ENCODE measurements around the gene SEC16A. TPM values are rescaled to one million over a fixed set of nuclear protein-coding genes. Genes with fewer than 3 reads are reported as not detected.

Gene SEC16A
- total and polyA plus RNA-seq, 2 donors from 2014 or later: 37.0 to 67.1 TPM

DNA sequence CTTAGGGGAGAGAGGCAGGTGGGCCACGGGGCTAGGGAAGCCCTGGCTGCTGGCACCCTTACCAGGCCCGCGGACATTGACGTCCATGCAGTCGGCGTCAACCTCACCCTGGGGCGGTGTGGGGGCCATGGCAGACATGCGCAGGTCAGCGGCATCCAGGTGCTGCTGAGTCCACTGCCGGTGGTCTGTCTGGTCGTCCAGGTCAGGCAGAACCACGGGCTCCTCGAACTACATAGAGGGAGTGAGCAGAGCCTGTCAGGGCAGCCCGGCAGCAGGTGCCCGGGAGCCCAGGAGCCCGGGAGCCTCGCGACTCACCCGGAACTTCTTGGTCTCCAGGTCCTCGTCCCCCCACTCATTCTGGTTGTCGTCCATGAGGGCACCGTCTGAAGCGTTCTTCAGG lies 18.8 kb upstream of the SEC16A start:
- Histone ChIP-seq H3K4me1 (ENCODE audit: control insufficient read depth in 2 of 3, insufficient read depth in 2 of 3, low read depth in 1 of 3, low read length in 3 of 3) (no peaks in the 10 kb centered on the region), H3K36me3 (ENCODE audit: control insufficient read depth in 2 of 3, insufficient read depth in 3 of 3, low read length in 3 of 3) (peaks cover 0 to 37% (median 16%) of the 10 kb centered on the region in 3 donors), H3K9ac (ENCODE audit: low read length in 3 of 3) (no peak overlapping the region), H3K4me3 (ENCODE audit: low read length in 3 of 3) (no peak overlapping the region), H3K9me3 (ENCODE audit: control insufficient read depth in 2 of 3, insufficient read depth in 1 of 3, low read length in 3 of 3) (no peaks in the 10 kb centered on the region), H3K27me3 (ENCODE audit: control insufficient read depth, insufficient read depth, low read length) (no peaks in the 10 kb centered on the region), H3K27ac (ENCODE audit: low read depth in 2 of 2, low read length in 2 of 2) (no peak overlapping the region)
- no peak for DNase-seq
- TF ChIP-seq CTCF (IDR thresholded peaks at IDR 0.05; ENCODE audit: borderline replicate concordance, extremely low read depth, insufficient read depth): no peak
- FAIRE-seq: no peak
- intact Hi-C loops (cut with DNase I): no loop called here

DNA sequence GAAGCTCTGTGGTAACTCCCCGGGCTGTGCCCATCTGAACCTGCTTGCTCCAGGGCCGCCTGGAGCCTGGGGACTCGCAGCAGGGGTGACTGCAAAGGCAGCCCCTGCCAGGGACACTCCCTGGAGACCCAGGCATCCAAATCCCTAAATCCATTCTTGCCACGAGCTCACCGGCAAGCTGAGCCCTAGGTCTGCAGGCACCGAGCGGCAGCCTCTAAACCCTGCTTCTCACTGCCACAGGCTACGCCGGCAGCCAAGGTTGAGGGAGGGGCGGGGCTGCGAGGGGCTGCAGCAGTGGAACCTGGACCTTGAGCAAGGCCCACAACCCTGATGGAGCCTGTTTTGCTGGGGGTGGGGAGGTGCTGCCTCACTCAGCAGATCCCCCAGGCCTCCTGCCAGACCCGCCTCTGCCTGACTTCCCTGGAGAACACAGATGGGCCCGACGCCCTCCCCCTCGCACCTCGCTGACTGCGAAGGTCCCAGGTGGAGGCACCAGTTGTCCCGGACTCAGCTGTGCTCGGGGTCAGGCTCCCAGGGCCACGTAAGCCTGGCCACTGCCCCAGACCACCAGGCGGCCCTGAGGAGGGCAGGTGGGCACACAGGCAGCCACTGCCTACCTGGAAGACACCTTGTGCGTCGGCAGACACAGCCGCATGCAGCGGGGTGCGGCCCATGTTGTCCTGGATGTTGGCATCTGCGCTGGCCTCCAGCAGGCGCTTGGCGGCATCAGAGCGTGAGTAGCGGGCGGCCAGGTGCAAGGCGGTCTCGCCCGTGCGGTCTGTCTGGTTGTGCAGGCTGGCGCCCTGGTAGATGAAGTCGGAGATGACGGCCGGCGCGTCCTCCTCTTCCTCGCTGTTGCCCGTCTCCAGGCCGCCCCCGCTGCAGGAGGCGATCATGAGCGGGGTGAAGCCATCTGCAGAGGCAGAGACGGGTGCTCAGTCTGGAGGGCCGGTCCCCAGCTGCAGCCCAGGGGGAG lies 17.4 kb upstream of the SEC16A start:
- no peaks in the 10 kb centered on the region for H3K9me3 ChIP-seq (ENCODE audit: control insufficient read depth in 2 of 3, insufficient read depth in 1 of 3, low read length in 3 of 3)
- intact Hi-C loops (cut with DNase I): no loop called here
- DNase-seq: no peak
- no peak overlapping the region for H3K9ac ChIP-seq (ENCODE audit: low read length in 3 of 3)
- H3K4me3 ChIP-seq (ENCODE audit: low read length in 3 of 3): no peak overlapping the region
- no peak for FAIRE-seq
- no peaks in the 10 kb centered on the region for H3K27me3 ChIP-seq (ENCODE audit: control insufficient read depth, insufficient read depth, low read length)
- no peaks in the 10 kb centered on the region for H3K4me1 ChIP-seq (ENCODE audit: control insufficient read depth in 2 of 3, insufficient read depth in 2 of 3, low read depth in 1 of 3, low read length in 3 of 3)
- no peak overlapping the region for H3K27ac ChIP-seq (ENCODE audit: low read depth in 2 of 2, low read length in 2 of 2)
- H3K36me3 ChIP-seq (ENCODE audit: control insufficient read depth in 2 of 3, insufficient read depth in 3 of 3, low read length in 3 of 3): peaks cover 0 to 37% (median 13%) of the 10 kb centered on the region in 3 donors
- TF ChIP-seq CTCF (IDR thresholded peaks at IDR 0.05; ENCODE audit: borderline replicate concordance, extremely low read depth, insufficient read depth): no peak

DNA sequence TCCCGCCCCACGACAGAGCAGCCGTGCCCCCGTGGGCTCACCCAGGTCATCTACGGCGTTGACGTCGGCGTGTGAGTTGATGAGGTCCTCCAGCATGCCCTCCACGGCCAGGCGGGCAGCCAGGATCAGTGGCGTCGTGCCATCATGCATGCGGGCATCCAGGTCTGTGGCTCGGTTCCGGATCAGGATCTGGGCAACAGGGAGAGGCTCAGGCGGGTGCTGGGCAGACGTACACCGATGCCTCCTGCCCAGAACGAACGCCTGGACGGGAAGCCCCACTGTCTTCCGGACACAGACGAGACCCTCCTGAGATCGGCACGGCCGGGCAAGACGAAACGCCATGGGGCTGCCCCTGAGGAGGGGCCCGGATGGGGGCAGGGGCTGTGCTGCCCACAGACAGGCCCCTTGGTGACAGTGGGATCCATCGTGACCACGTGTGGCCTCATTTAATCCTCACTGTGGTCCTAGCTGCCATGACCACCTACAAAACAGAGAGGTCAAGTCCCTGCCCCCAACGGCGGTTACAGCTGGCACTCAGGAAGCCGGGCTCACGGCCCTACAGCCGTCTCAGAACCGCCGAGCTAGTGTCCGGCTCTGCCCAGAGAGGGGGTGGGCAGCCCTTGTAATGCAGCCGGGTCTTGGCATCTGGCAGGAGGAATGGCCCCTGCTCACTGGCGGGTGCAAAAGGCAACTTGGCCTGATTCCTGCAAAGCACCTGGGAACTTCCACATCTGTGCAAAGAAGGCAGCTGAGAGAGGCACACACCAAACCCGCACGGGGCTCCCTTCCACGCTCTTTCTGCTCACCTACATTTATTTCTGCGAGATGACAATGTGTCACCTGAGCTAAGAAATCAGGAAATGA lies 16.5 kb upstream of the SEC16A start:
- FAIRE-seq: no peak
- no peak overlapping the region for H3K9ac ChIP-seq (ENCODE audit: low read length in 3 of 3)
- no peaks in the 10 kb centered on the region for H3K4me1 ChIP-seq (ENCODE audit: control insufficient read depth in 2 of 3, insufficient read depth in 2 of 3, low read depth in 1 of 3, low read length in 3 of 3)
- TF ChIP-seq CTCF (IDR thresholded peaks at IDR 0.05; ENCODE audit: borderline replicate concordance, extremely low read depth, insufficient read depth): no peak
- peaks cover 0 to 32% (median 11%) of the 10 kb centered on the region in 3 donors for H3K36me3 ChIP-seq (ENCODE audit: control insufficient read depth in 2 of 3, insufficient read depth in 3 of 3, low read length in 3 of 3)
- H3K9me3 ChIP-seq (ENCODE audit: control insufficient read depth in 2 of 3, insufficient read depth in 1 of 3, low read length in 3 of 3): no peaks in the 10 kb centered on the region
- no peak overlapping the region for H3K4me3 ChIP-seq (ENCODE audit: low read length in 3 of 3)
- H3K27ac ChIP-seq (ENCODE audit: low read depth in 2 of 2, low read length in 2 of 2): no peak overlapping the region
- no peaks in the 10 kb centered on the region for H3K27me3 ChIP-seq (ENCODE audit: control insufficient read depth, insufficient read depth, low read length)
- DNase-seq: no peak
- intact Hi-C loops (cut with DNase I): no loop called here
